Lower lobe of right lung (tissue), 2 donors: ENCODE results near the gene NKX1-2. TPM values are rescaled to one million over a fixed set of nuclear protein-coding genes. Genes with fewer than 3 reads are reported as not detected.

Experiments used
- ATAC-seq, 2 donors: fragments of 200-7000 bp; cut with Tn5 transposase; one replicate each; pipeline ENCODE4 v1.9.1; 2020 to 2022; ENCODE audit warnings: mild to moderate bottlenecking in 2 of 2, moderate library complexity in 2 of 2
- DNase-seq: peaks from one replicate; pipeline ENCODE4 v3.0.0-alpha.2; 2020
- H3K27ac ChIP-seq: fragments of 200-600 bp; one replicate; pipeline ENCODE4 v1.8.0; 2022
- H3K27me3 ChIP-seq: fragments of 200-600 bp; one replicate; pipeline ENCODE4 v1.8.0; 2022; ENCODE audit warnings: low read depth
- H3K36me3 ChIP-seq: fragments of 200-600 bp; one replicate; pipeline ENCODE4 v1.8.0; 2022; ENCODE audit warnings: mild to moderate bottlenecking
- H3K4me1 ChIP-seq: fragments of 200-600 bp; one replicate; pipeline ENCODE4 v1.8.0; 2022
- H3K4me3 ChIP-seq: fragments of 200-600 bp; one replicate; pipeline ENCODE4 v1.8.0; 2022; ENCODE audit warnings: mild to moderate bottlenecking
- H3K9me3 ChIP-seq: fragments of 200-600 bp; one replicate; pipeline ENCODE4 v1.8.0; 2022
- CTCF ChIP-seq: fragments of 200-600 bp; IDR thresholded peaks from one replicate; pipeline ENCODE4 v1.8.0; 2022; ENCODE audit warnings: antibody characterized with exemption, mild to moderate bottlenecking
- intact Hi-C: fragments of 100-400 bp; cut with DNase I; formaldehyde crosslinking; loops from one replicate; pipeline ENCODE4 v1.11.0; 2022
- total RNA-seq: library from RNA; stranded (reverse); fragmentation: NEBNext Ultra II Directional; extraction: Animal tissue kit (Norgen Biotek cat#: 25700); gene quantifications from one replicate; pipeline ENCODE4 v1.2.1, GENCODE V29; 2021
- donor health status: DM: no; HTN: yes; CAD: no; lungs with severe emphysema.

NKX1-2 gene
- total RNA-seq, 1 donor from 2014 or later: not detected

GRCh38 chr10:124469956-124470484 is 20.2 kb upstream of the NKX1-2 start:
- H3K27ac ChIP-seq: no peak overlapping the region
- H3K27me3 ChIP-seq: no peaks in the 10 kb centered on the region
- intact Hi-C loops: no loop called here
- no peak for TF ChIP-seq CTCF
- no peaks in the 10 kb centered on the region for H3K36me3 ChIP-seq
- H3K9me3 ChIP-seq: no peaks in the 10 kb centered on the region
- no peaks in the 10 kb centered on the region for H3K4me1 ChIP-seq
- no peak for ATAC-seq
- no peak overlapping the region for H3K4me3 ChIP-seq
- no peak for DNase-seq

GRCh38 chr10:124468624-124469023 is 18.8 kb upstream of the NKX1-2 start:
- Histone ChIP-seq H3K4me1 (no peaks in the 10 kb centered on the region), H3K27ac (no peak overlapping the region), H3K4me3 (no peak overlapping the region), H3K27me3 (no peaks in the 10 kb centered on the region), H3K36me3 (no peaks in the 10 kb centered on the region), H3K9me3 (no peaks in the 10 kb centered on the region)
- DNase-seq (no peak), ATAC-seq (no peak)
- no peak for TF ChIP-seq CTCF
- intact Hi-C loops: no loop called here

- intact Hi-C loops: no loop called here
- no peak for TF ChIP-seq CTCF
- no peaks in the 10 kb centered on the region for H3K36me3 ChIP-seq
- no peak overlapping the region for H3K27ac ChIP-seq
- DNase-seq: no peak
- ATAC-seq: no peak
- H3K9me3 ChIP-seq: no peaks in the 10 kb centered on the region
- peaks cover 5% of the 10 kb centered on the region for H3K4me1 ChIP-seq
- no peaks in the 10 kb centered on the region for H3K27me3 ChIP-seq
- no peak overlapping the region for H3K4me3 ChIP-seq
Measured at GRCh38 chr10:124467165-124467564, 17.3 kb upstream of the NKX1-2 start.

GRCh38 chr10:124465777-124466488 is 16.1 kb upstream of the NKX1-2 start:
- peaks cover 12% of the 10 kb centered on the region for H3K4me1 ChIP-seq
- H3K4me3 ChIP-seq: no peak overlapping the region
- no peak for ATAC-seq
- H3K9me3 ChIP-seq: no peaks in the 10 kb centered on the region
- no peak overlapping the region for H3K27ac ChIP-seq
- intact Hi-C loops: no loop called here
- no peak for TF ChIP-seq CTCF
- H3K27me3 ChIP-seq: no peaks in the 10 kb centered on the region
- no peaks in the 10 kb centered on the region for H3K36me3 ChIP-seq
- no peak for DNase-seq

- no peak overlapping the region for H3K27ac ChIP-seq
- H3K36me3 ChIP-seq: no peaks in the 10 kb centered on the region
- peaks cover 13% of the 10 kb centered on the region for H3K4me1 ChIP-seq
- no peak overlapping the region for H3K4me3 ChIP-seq
- DNase-seq: no peak
- intact Hi-C loops: no loop called here
- H3K27me3 ChIP-seq: no peaks in the 10 kb centered on the region
- no peak for TF ChIP-seq CTCF
- ATAC-seq: no peak
- no peaks in the 10 kb centered on the region for H3K9me3 ChIP-seq
Measured at GRCh38 chr10:124465003-124465776, 15.4 kb upstream of the NKX1-2 start.
